Immature natural killer cell (primary cell): ENCODE measurements around the gene IL1RAPL1. TPM values are rescaled to one million over a fixed set of nuclear protein-coding genes. Genes with fewer than 3 reads are reported as not detected.

ENCODE experiments used
- DNase-seq, 3 donors: peaks; one replicate each; pipeline ENCODE4 v3.0.0; 2022; ENCODE audit warnings: mixed read lengths in 1 of 3
- H3K27ac Mint-ChIP-seq, 6 donors: one replicate each; pipeline ENCODE4 v1.8.0; 2020; ENCODE audit warnings: mixed read lengths in 6 of 6, mild to moderate bottlenecking in 5 of 6, inconsistent platforms in 4 of 6, moderate library complexity in 3 of 6
- H3K27me3 Mint-ChIP-seq, 3 donors: one replicate each; pipeline ENCODE4 v1.8.0; 2020 to 2021; ENCODE audit warnings: low read depth in 3 of 3, mild to moderate bottlenecking in 3 of 3, mixed read lengths in 3 of 3, moderate library complexity in 3 of 3, inconsistent platforms in 1 of 3
- H3K36me3 Mint-ChIP-seq, 3 donors: one replicate each; pipeline ENCODE4 v1.8.0; 2020; ENCODE audit warnings: mixed read lengths in 3 of 3, inconsistent platforms in 2 of 3, mild to moderate bottlenecking in 2 of 3
- H3K4me1 Mint-ChIP-seq, 2 donors: one replicate each; pipeline ENCODE4 v1.8.0; 2020; ENCODE audit warnings: inconsistent platforms in 2 of 2, mild to moderate bottlenecking in 2 of 2, mixed read lengths in 2 of 2, moderate library complexity in 1 of 2
- H3K4me3 Mint-ChIP-seq, 5 donors: one replicate each; pipeline ENCODE4 v1.8.0; 2020; ENCODE audit warnings: mild to moderate bottlenecking in 5 of 5, mixed read lengths in 5 of 5, inconsistent platforms in 3 of 5, moderate library complexity in 3 of 5
- H3K9me3 Mint-ChIP-seq, 6 donors: one replicate each; pipeline ENCODE4 v1.8.0; 2020; ENCODE audit warnings: mild to moderate bottlenecking in 6 of 6, mixed read lengths in 6 of 6, inconsistent platforms in 4 of 6, moderate library complexity in 3 of 6
- polyA plus RNA-seq, 3 donors: library from polyadenylated mRNA; unstranded; fragments of 300-500 nt; fragmentation: Illumina TruSeq; gene quantifications; one replicate each; pipeline ENCODE4 v1.2.3, GENCODE V29; 2021

Gene IL1RAPL1
- polyA plus RNA-seq, 3 donors from 2014 or later: not detected

DNA sequence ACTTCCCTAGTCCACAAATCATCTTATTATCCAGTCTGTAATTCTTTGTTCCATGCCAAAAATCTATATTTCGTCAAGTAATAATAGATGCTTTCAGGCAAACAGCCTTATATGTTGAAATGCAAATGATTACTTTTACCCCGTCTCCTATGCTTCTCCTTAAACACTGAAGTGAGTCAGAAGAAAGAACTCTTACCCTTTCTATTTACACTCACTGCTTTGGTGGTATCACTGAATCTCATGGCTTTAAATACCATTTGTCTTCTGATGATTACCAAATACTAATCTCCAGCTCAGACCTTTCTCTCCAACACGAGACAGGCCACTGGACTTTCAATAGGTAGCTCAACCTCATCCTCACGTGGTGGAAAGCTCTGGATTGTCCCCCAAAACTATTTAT, 558.1 kb downstream of the IL1RAPL1 start:
- peaks cover 2 to 12% (median 8%) of the 10 kb centered on the region in 6 donors for H3K9me3 Mint-ChIP-seq
- no peak overlapping the region for H3K4me3 Mint-ChIP-seq
- no peak for DNase-seq
- H3K27ac Mint-ChIP-seq: no peak overlapping the region
- no peaks in the 10 kb centered on the region for H3K27me3 Mint-ChIP-seq
- no peaks in the 10 kb centered on the region for H3K4me1 Mint-ChIP-seq
- H3K36me3 Mint-ChIP-seq: no peaks in the 10 kb centered on the region

DNA sequence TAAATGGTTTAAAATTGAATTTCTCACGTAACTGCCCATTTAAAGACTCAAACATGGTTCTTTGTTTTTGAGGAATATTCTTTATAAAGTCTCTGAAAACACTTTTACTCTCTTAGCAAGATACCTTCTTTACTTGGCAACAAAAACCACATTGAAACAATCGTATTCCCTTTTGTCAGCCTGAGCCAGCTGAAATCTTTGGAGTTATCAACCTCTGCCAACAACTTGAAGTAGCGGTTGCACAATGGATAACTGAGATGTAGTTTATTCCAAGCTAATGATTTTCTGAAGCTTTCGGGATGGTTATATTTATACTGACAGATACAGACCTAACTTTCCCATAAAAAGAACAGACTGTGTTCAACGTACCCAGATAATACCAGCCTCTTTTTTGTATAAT, 561.3 kb downstream of the IL1RAPL1 start:
- peaks cover 0 to 4% (median 0%) of the 10 kb centered on the region in 3 donors for H3K27me3 Mint-ChIP-seq
- peaks cover 2 to 18% (median 11%) of the 10 kb centered on the region in 6 donors for H3K9me3 Mint-ChIP-seq
- no peaks in the 10 kb centered on the region for H3K36me3 Mint-ChIP-seq
- H3K4me1 Mint-ChIP-seq: no peaks in the 10 kb centered on the region
- no peak overlapping the region for H3K4me3 Mint-ChIP-seq
- no peak for DNase-seq
- no peak overlapping the region for H3K27ac Mint-ChIP-seq

DNA sequence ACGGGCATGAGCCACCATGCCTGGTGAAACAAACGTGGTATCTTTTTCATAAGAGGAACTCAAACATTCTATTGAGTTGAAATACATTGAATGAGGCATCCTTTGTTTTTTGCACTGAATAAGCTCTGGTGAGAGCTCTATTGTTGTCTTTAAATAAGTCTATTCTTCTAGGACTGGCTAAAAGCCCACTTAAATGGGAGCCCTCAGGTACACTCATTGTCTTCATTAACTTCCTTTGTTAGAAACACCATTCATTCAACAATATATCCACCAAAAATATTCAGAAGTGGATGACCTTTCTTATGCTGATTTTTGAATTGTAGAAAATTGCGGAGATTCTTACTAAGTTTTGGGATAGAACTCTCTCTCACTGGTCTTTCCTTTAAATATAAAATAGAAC, 568.0 kb downstream of the IL1RAPL1 start:
- Mint-ChIP-seq H3K9me3 (peaks cover 0 to 14% (median 7%) of the 10 kb centered on the region in 6 donors), H3K4me1 (no peaks in the 10 kb centered on the region), H3K36me3 (no peaks in the 10 kb centered on the region), H3K27me3 (peaks cover 0 to 7% (median 0%) of the 10 kb centered on the region in 3 donors), H3K4me3 (no peak overlapping the region), H3K27ac (no peak overlapping the region)
- DNase-seq: no peak

DNA sequence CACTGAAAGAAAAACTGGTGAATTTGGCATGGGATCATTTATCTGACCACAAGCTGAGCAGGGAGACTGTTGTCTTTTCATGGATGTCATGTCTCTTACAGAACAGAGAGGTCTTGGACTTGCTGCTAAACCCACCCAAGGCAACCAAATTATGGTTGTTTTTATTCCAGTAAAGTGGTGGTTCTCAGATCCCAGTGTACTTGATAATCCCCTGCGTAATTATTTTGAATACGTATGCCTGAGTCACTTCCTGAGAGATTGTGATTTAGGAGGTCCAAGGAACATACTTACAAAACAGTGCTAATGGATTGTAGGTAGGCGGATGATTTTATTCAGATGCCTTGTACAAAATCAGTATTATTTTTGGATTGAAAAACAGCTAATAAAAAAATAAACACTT, 585.6 kb downstream of the IL1RAPL1 start:
- no peak for DNase-seq
- Mint-ChIP-seq H3K36me3 (no peaks in the 10 kb centered on the region), H3K4me1 (no peaks in the 10 kb centered on the region), H3K4me3 (no peak overlapping the region), H3K27me3 (peaks cover 0 to 5% (median 2%) of the 10 kb centered on the region in 3 donors), H3K27ac (no peak overlapping the region), H3K9me3 (peaks cover 0 to 11% (median 2%) of the 10 kb centered on the region in 6 donors)

DNA sequence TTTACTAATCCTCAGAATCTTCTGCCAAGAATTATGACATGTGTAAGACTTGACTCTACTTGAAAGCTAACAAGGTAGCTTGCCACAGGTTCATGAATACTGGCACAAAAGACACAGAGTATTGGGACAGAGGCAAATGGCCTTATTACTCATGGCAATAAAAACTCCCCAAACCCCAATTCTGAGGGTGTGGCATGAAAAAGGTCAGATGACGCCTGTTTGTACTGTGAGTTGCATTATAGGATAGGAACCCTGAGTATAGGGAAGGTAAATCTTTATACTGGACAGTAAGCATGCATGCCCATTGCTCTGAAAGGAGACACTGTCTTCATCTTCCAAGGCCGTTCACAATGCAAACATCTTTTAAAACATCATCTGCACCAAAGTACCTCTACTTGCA, 600.0 kb downstream of the IL1RAPL1 start:
- H3K4me1 Mint-ChIP-seq: no peaks in the 10 kb centered on the region
- DNase-seq: no peak
- no peaks in the 10 kb centered on the region for H3K36me3 Mint-ChIP-seq
- H3K27ac Mint-ChIP-seq: no peak overlapping the region
- H3K4me3 Mint-ChIP-seq: no peak overlapping the region
- peaks cover 0 to 3% (median 1%) of the 10 kb centered on the region in 3 donors for H3K27me3 Mint-ChIP-seq
- H3K9me3 Mint-ChIP-seq: peaks cover 0 to 11% (median 6%) of the 10 kb centered on the region in 6 donors

DNA sequence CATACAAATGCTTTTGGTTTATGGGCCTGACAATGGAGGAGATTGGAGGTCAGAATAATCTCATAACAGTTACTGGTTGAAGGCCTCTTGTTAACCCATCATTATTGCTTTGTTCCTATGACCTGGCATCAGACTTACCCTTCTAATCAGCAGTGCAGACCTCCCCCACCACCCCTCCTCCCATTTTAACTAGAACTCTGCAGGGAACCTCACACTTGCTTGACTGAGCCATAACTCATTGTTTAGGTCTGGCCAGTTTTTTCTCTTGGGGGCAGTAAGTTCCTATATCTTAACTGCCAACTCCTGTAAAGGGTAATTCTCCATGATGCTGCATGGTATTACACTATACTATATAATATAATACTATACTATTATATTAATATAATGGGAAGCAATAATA, 609.3 kb downstream of the IL1RAPL1 start:
- DNase-seq: no peak
- Mint-ChIP-seq H3K4me1 (no peaks in the 10 kb centered on the region), H3K27ac (no peak overlapping the region), H3K9me3 (peaks cover 0 to 7% (median 2%) of the 10 kb centered on the region in 6 donors), H3K27me3 (peaks cover 0 to 2% (median 0%) of the 10 kb centered on the region in 3 donors), H3K36me3 (no peaks in the 10 kb centered on the region), H3K4me3 (no peak overlapping the region)

DNA sequence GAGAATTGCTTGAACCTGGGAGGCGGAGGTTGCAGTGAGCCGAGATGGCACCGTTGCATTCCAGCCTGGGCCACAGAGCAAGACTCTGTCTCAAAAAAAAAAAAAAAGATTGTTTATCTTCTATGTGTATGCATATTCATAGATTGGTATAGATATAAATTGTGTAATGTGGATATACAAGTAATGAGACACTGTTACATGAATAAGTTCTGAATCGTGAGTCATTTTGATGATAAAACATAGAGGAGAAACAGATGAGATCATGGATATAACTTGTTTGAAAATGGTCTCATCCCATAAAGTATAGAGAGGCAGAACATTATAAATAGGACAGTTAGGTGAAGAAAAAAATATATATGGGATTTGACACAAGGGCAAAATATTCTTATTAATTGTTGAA, 628.0 kb downstream of the IL1RAPL1 start:
- no peaks in the 10 kb centered on the region for H3K4me1 Mint-ChIP-seq
- H3K27ac Mint-ChIP-seq: no peak overlapping the region
- DNase-seq: no peak
- H3K36me3 Mint-ChIP-seq: no peaks in the 10 kb centered on the region
- peaks cover 0 to 6% (median 2%) of the 10 kb centered on the region in 3 donors for H3K27me3 Mint-ChIP-seq
- H3K4me3 Mint-ChIP-seq: no peak overlapping the region
- peaks cover 4 to 37% (median 9%) of the 10 kb centered on the region in 6 donors for H3K9me3 Mint-ChIP-seq

DNA sequence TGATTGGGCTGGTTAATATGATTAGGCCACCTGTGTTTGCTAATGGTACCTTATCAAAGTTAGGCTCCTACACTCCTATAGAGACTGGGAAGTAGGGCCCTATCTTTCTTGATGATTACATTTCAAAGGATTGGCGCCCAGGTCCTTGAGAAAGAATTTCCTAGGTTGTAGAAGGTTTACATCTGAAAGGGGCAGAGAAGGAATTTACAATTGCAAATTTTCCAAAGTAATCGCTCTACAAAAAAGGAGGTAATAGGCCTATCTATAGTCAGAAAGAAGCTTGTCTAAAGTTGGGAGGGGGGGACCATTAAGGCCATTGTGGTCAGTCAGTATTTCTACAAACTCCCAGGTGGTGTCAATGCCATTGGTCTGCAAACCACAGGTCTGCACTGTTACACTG, 638.4 kb downstream of the IL1RAPL1 start:
- no peaks in the 10 kb centered on the region for H3K36me3 Mint-ChIP-seq
- H3K4me1 Mint-ChIP-seq: no peaks in the 10 kb centered on the region
- DNase-seq: no peak
- no peak overlapping the region for H3K4me3 Mint-ChIP-seq
- H3K9me3 Mint-ChIP-seq: peaks cover 0 to 3% (median under 1%) of the 10 kb centered on the region in 6 donors
- no peak overlapping the region for H3K27ac Mint-ChIP-seq
- peaks cover 0 to 1% (median 0%) of the 10 kb centered on the region in 3 donors for H3K27me3 Mint-ChIP-seq

DNA sequence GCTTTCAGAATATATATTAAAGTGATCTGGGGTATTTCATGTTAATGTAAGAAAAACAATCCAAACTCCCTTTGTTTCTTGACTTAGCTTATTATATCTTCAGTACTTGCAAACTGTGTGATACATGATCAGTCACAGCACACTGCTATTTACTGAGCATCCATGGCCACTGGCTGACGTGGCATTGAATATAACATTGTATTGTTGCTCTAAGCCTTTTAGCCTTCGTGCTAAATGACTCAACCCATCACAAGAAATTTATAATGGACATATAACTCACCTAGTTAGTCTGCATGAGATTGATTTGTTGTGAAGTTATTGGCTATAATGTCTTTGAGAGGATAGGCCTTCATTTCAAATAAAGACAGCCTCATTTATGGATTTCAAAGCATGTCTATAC, 642.6 kb downstream of the IL1RAPL1 start:
- H3K27ac Mint-ChIP-seq: no peak overlapping the region
- DNase-seq: no peak
- H3K4me1 Mint-ChIP-seq: no peaks in the 10 kb centered on the region
- H3K27me3 Mint-ChIP-seq: peaks cover 0 to 2% (median 1%) of the 10 kb centered on the region in 3 donors
- no peak overlapping the region for H3K4me3 Mint-ChIP-seq
- H3K36me3 Mint-ChIP-seq: no peaks in the 10 kb centered on the region
- H3K9me3 Mint-ChIP-seq: peaks cover 0 to 11% (median 2%) of the 10 kb centered on the region in 6 donors

DNA sequence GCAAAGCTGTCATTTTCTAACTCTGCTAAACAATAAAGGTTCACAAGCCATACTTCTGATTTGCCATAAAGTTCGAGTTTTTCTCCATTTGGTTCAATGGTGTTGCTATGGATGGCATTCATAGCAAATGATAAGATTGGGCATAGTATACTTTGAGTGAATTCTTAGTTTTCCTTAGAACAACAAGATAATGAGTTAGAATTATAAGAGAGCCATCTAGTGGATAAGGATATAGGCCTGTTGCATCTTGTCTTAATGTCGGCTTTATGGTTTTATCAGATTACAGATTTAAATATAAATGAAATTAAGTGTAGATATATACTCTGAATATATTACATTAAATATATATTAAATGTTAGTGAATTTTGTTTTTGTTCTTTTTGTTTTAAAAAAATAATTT, 644.6 kb downstream of the IL1RAPL1 start:
- Mint-ChIP-seq H3K9me3 (peaks cover 0 to 11% (median 2%) of the 10 kb centered on the region in 6 donors), H3K27me3 (peaks cover 0 to 2% (median 1%) of the 10 kb centered on the region in 3 donors), H3K4me3 (no peak overlapping the region), H3K27ac (no peak overlapping the region), H3K4me1 (no peaks in the 10 kb centered on the region), H3K36me3 (no peaks in the 10 kb centered on the region)
- DNase-seq: no peak

DNA sequence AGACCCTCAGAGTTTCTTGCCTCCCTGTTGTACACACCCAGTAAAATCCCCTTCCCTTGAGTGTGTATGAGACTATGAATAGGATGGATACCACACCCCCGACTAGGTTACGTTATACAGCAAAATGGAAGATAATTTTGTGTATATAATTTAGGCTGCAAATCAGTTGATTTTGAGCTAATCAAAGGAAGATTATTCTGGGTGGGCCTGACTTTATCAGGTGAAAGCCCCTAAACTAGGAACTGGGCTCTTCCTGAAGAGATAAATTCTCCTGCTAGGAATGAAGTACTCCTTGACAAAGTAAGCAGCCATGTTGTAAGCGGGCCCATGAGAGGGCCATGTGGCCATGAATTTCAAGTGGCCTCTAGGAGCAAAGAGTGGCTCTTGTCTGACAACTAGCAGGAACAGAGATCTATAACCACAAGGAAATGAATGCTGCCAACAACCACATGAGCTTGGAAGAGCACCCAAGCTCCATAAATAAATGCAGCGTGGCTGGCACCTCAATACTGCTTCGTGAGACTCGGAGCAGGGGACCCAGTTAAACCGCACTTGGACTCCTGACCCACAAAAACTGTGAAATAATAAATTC, 646.4 kb downstream of the IL1RAPL1 start:
- no peak for DNase-seq
- H3K4me3 Mint-ChIP-seq: no peak overlapping the region
- peaks cover 0 to 2% (median 0%) of the 10 kb centered on the region in 3 donors for H3K27me3 Mint-ChIP-seq
- H3K36me3 Mint-ChIP-seq: no peaks in the 10 kb centered on the region
- H3K27ac Mint-ChIP-seq: no peak overlapping the region
- peaks cover 0 to 11% (median 4%) of the 10 kb centered on the region in 6 donors for H3K9me3 Mint-ChIP-seq
- H3K4me1 Mint-ChIP-seq: no peaks in the 10 kb centered on the region

DNA sequence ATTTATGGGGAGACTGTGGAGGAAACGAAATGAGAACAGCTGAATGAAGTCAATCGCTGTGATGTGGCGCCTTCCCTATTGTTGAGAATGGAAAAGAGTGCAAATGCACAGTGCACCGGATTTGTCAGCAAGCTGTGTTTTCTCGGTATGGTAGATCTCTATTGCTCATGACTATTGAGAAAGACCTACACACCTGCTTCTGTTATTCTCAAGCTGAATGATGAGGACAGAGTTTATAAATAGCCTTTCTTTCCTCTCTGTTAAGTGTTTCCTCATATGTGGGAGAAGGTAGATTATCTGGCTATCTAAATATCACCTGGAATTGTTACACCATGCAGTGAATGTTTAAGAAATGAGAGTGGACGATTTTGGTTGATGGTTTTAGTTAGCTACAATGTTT, 650.7 kb downstream of the IL1RAPL1 start:
- H3K27ac Mint-ChIP-seq: no peak overlapping the region
- no peaks in the 10 kb centered on the region for H3K4me1 Mint-ChIP-seq

DNA sequence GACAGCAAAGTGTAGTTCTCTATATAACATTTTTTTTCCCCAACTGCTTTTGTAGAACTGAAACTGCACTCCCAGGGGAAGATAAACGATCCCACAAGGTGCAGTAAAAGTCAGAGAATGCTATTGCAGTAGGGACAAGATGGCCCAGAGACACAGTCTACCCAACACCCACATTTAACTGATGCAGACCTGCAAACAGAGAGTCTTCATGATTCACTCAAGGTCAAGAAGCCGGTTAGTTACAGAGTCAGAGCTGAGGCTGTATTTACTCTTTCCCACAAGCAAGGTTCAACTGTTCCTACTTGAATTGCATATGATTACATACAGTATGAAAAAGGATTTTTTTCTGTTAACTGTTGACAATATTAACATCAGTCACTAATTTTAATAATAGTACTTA, 654.6 kb downstream of the IL1RAPL1 start:
- Mint-ChIP-seq H3K27me3 (no peaks in the 10 kb centered on the region), H3K4me1 (no peaks in the 10 kb centered on the region), H3K4me3 (no peak overlapping the region), H3K9me3 (peaks cover 0 to 9% (median 5%) of the 10 kb centered on the region in 6 donors), H3K27ac (no peak overlapping the region), H3K36me3 (no peaks in the 10 kb centered on the region)
- DNase-seq: no peak

More for the DNA sequence above, 650.7 kb downstream of the IL1RAPL1 start:
- no peak for DNase-seq
- Mint-ChIP-seq H3K9me3 (peaks cover 0 to 4% (median under 1%) of the 10 kb centered on the region in 6 donors), H3K27me3 (no peaks in the 10 kb centered on the region), H3K36me3 (no peaks in the 10 kb centered on the region), H3K4me3 (no peak overlapping the region)

DNA sequence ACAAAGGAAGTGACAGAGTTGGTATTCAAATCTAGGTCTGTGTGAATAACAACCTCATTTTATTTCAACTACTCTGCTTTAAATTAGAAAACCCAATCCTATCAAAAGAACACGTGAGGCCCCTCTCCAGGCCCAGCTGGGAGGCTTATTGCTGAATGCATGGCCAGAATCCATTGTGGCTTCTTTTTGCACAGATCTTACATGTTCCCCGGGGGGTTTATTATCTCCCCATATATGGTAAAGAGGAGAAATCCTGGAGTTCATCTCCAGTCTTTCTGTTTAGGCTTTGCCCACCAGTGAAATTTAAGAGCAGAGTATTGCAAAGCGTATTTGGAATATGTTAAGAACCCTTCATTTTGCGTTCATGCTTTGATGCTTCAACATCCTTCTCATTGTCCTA, 655.6 kb downstream of the IL1RAPL1 start:
- no peak overlapping the region for H3K4me3 Mint-ChIP-seq
- H3K27ac Mint-ChIP-seq: no peak overlapping the region
- peaks cover 0 to 9% (median 5%) of the 10 kb centered on the region in 6 donors for H3K9me3 Mint-ChIP-seq
- DNase-seq: no peak
- H3K4me1 Mint-ChIP-seq: no peaks in the 10 kb centered on the region
- H3K36me3 Mint-ChIP-seq: no peaks in the 10 kb centered on the region
- H3K27me3 Mint-ChIP-seq: no peaks in the 10 kb centered on the region

DNA sequence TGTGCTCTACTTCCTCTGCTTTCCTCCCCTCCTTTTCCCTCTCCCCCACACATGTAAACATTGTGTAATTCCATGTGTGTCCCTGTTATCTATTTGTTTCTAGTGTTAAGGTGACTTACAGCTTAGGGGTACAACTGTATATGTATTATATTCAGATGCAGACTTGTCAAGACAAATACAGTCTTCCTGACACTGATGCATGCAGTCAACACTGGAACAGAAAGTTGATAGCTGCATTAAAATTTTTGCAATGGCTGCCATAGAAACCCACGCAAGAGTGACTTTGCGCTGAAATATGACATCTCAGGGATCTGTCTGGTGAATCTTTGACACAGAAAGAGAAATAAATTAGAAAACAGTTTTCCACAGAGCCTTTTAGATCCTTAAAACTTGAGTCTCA, 656.7 kb downstream of the IL1RAPL1 start:
- H3K9me3 Mint-ChIP-seq: peaks cover 0 to 10% (median 5%) of the 10 kb centered on the region in 6 donors
- H3K27me3 Mint-ChIP-seq: no peaks in the 10 kb centered on the region
- H3K4me1 Mint-ChIP-seq: no peaks in the 10 kb centered on the region
- H3K4me3 Mint-ChIP-seq: no peak overlapping the region
- no peak overlapping the region for H3K27ac Mint-ChIP-seq
- DNase-seq: no peak
- H3K36me3 Mint-ChIP-seq: no peaks in the 10 kb centered on the region
